HCT116 (cell line): ENCODE data around the gene ZBTB8B. TPM values are rescaled to one million over a fixed set of nuclear protein-coding genes. Genes with fewer than 3 reads are reported as not detected.
A peak's percentile ranks its signal among the peaks of the same experiment; 100 is the strongest.
"Not testable (repeated sequence)": the region's sequence is repeated elsewhere in the genome, so short reads cannot be mapped to it uniquely, and the experiment has no call there.

ENCODE experiments used
- ATAC-seq: fragments of 200-7000 bp; cut with Tn5 transposase; 2 replicates; pipeline ENCODE4 v1.9.1; 2020; ENCODE audit warnings: mild to moderate bottlenecking, moderate library complexity
- BruUV-seq: library from RNA; stranded (reverse); fragments of 400-500 nt; replicated peaks from 2 replicates; lab custom pipeline; 2021; lab: Mats Ljungman, UMichigan
- CTCF ChIA-PET: fragments of 300-600 bp; sonication (Branson Sonifier 250); formaldehyde crosslinking; loops from one replicate; lab custom pipeline; 2021; ENCODE audit warnings: antibody characterized with exemption; lab: Charles Lee
- POLR2A ChIA-PET: fragments of 300-600, 350-600 bp; sonication (Branson Sonifier 250); formaldehyde crosslinking; loops from one replicate; lab custom pipeline; 2021; ENCODE audit warnings: antibody characterized with exemption; lab: Charles Lee
- RAD21 ChIA-PET, 2 experiments: fragments of 300-600 bp; sonication (Branson Sonifier 250); formaldehyde crosslinking; loops; one replicate each; lab custom pipeline; 2023; ENCODE audit warnings: low total read pairs in 2 of 2; ENCODE audit not compliant: uncharacterized antibody in 2 of 2, unreplicated experiment in 2 of 2, low non-redundant PET in 1 of 2; lab: Charles Lee
- DNase-seq: peaks from one replicate; pipeline ENCODE4 v3.0.0-alpha.2; 2010; ENCODE audit warnings: low read depth, low spot score
- H2AFZ ChIP-seq: fragments of 200-600 bp; shearing (Covaris generic), sonication (generic); 2 replicates; pipeline ENCODE4 v1.6.1; 2017; ENCODE audit warnings: low read depth, mixed run types, mixed read lengths, antibody characterized with exemption, low read length; ENCODE audit not compliant: poor library complexity, severe bottlenecking
- H3K27ac ChIP-seq: 2 replicates; pipeline ENCODE4 v1.5.1; 2012; ENCODE audit warnings: low read depth, low read length
- H3K27me3 ChIP-seq: fragments of 200-600 bp; sonication (generic); 2 replicates; pipeline ENCODE4 v1.6.1; 2016; ENCODE audit warnings: mixed run types, low read length, mixed read lengths; ENCODE audit not compliant: insufficient read depth
- H3K36me3 ChIP-seq, 2 experiments: fragments of 200-500 bp in 1 of 2; fragments of 200-600 bp in 1 of 2; sonication (Bioruptor generic) in 1 of 2; sonication (generic) in 1 of 2; 2 replicates each; pipeline versions ENCODE4 v1.5.1 to v1.6.1; 2014 to 2016; ENCODE audit warnings: low read length in 2 of 2, inconsistent platforms in 1 of 2, mixed read lengths in 1 of 2, mixed run types in 1 of 2; ENCODE audit not compliant: insufficient read depth in 2 of 2, control insufficient read depth in 1 of 2
- H3K4me1 ChIP-seq, 2 experiments: fragments of 200-600 bp in 1 of 2; sonication (generic) in 1 of 2; 2 replicates each; pipeline versions ENCODE4 v1.5.1 to v1.6.1; 2012 to 2017; ENCODE audit warnings: low read length in 2 of 2, inconsistent platforms in 1 of 2, mild to moderate bottlenecking in 1 of 2, mixed read lengths in 1 of 2, mixed run types in 1 of 2, moderate library complexity in 1 of 2; ENCODE audit not compliant: insufficient read depth in 2 of 2, control insufficient read depth in 1 of 2
- H3K4me2 ChIP-seq: fragments of 200-600 bp; sonication (generic); 2 replicates; pipeline ENCODE4 v1.6.1; 2017; ENCODE audit warnings: mixed run types, low read length, mixed read lengths
- H3K4me3 ChIP-seq, 2 experiments: fragments of 200-600 bp in 1 of 2; sonication (generic) in 1 of 2; replicated peaks in 1 of 2; 2 replicates each; pipeline ENCODE4 v1.5.1; 2011 to 2016; ENCODE audit warnings: low read length in 2 of 2, control low read depth in 1 of 2, low read depth in 1 of 2, mild to moderate bottlenecking in 1 of 2, mixed read lengths in 1 of 2, mixed run types in 1 of 2
- H3K79me2 ChIP-seq: fragments of 200-600 bp; sonication (generic); 2 replicates; pipeline ENCODE4 v1.6.1; 2017; ENCODE audit warnings: mild to moderate bottlenecking, mixed run types, low read length, moderate library complexity, mixed read lengths; ENCODE audit not compliant: insufficient read depth
- H3K9ac ChIP-seq: fragments of 200-600 bp; sonication (generic); 2 replicates; pipeline ENCODE4 v1.6.1; 2016; ENCODE audit warnings: low read length, mixed read lengths
- H3K9me2 ChIP-seq: fragments of 200-600 bp; sonication (generic), shearing (Covaris generic); 2 replicates; pipeline ENCODE4 v1.6.1; 2017; ENCODE audit warnings: mixed run types, mild to moderate bottlenecking, moderate library complexity; ENCODE audit not compliant: insufficient read depth
- H3K9me3 ChIP-seq, 2 experiments: fragments of 200-500 bp in 1 of 2; fragments of 200-600 bp in 1 of 2; sonication (Bioruptor generic) in 1 of 2; sonication (generic) in 1 of 2; 2 replicates each; pipeline ENCODE4 v1.6.1; 2014 to 2017; ENCODE audit warnings: low read length in 2 of 2, mixed read lengths in 2 of 2, inconsistent platforms in 1 of 2, low read depth in 1 of 2, mild to moderate bottlenecking in 1 of 2, mixed run types in 1 of 2, moderate library complexity in 1 of 2; ENCODE audit not compliant: control insufficient read depth in 1 of 2, insufficient read depth in 1 of 2
- H4K20me1 ChIP-seq: fragments of 200-600 bp; sonication (generic), shearing (Covaris generic); 2 replicates; pipeline ENCODE4 v1.6.1; 2017; ENCODE audit warnings: mixed run types, mild to moderate bottlenecking, moderate library complexity; ENCODE audit not compliant: insufficient read depth
- CBX3 ChIP-seq: IDR thresholded peaks from 2 replicates; pipeline ENCODE4 v1.6.1; 2012; ENCODE audit warnings: low read depth
- JUND ChIP-seq: IDR thresholded peaks from 2 replicates; pipeline ENCODE4 v1.6.1; 2012
- intact Hi-C: fragments of 100-400 bp; cut with micrococcal nuclease; formaldehyde crosslinking; loops from 2 replicates; pipeline ENCODE4 v1.10.0; 2022
- total RNA-seq: library from RNA; stranded (reverse); gene quantifications from one replicate; pipeline ENCODE4 v1.2.1, GENCODE V29; 2021; ENCODE audit not compliant: unreplicated experiment

The ZBTB8B gene
- total RNA-seq, 1 experiment from 2014 or later, result 0.25 TPM

- H3K36me3 ChIP-seq, result no peaks in the 10 kb centered on the region
- H3K9ac ChIP-seq, result no peak overlapping the region
- intact Hi-C loops, result no loop called here
- CTCF ChIA-PET, result no interaction called here
- RAD21 ChIA-PET, result no interaction called here
- peaks cover 0 to 12% of the 10 kb centered on the region in 2 experiments; a peak in 2 of 4 replicates for H3K4me1 ChIP-seq
- H3K79me2 ChIP-seq, result no peaks in the 10 kb centered on the region
- POLR2A ChIA-PET, result no interaction called here
- no TSS peak for BruUV-seq
- H2AFZ ChIP-seq, result no peak overlapping the region
- no peak overlapping the region for H3K4me2 ChIP-seq
- no peak overlapping the region for H3K4me3 ChIP-seq
- no peak overlapping the region for H3K27ac ChIP-seq
- ATAC-seq, result no peak
- no peaks in the 10 kb centered on the region for H4K20me1 ChIP-seq
- no peak for TF ChIP-seq JUND
- H3K27me3 ChIP-seq, result no peaks in the 10 kb centered on the region
- peaks cover 0 to 6% of the 10 kb centered on the region in 2 experiments; a peak in 1 of 4 replicates for H3K9me3 ChIP-seq
- H3K9me2 ChIP-seq, result peaks cover 3% of the 10 kb centered on the region; the same call in 1 of the 2 replicates
- no peak for DNase-seq
These were observed 8.9 kb upstream of the ZBTB8B start for GRCh38 chr1:32455958-32456357.

GRCh38 chr1:32458798-32459197 lies 6.1 kb upstream of the ZBTB8B start:
- BruUV-seq, H4K20me1 ChIP-seq, H3K79me2 ChIP-seq, DNase-seq, POLR2A ChIA-PET, H3K27me3 ChIP-seq, H3K9me3 ChIP-seq, H3K27ac ChIP-seq, H3K36me3 ChIP-seq, H3K9me2 ChIP-seq, H3K9ac ChIP-seq, H3K4me3 ChIP-seq, H2AFZ ChIP-seq, H3K4me2 ChIP-seq, RAD21 ChIA-PET, H3K4me1 ChIP-seq, CTCF ChIA-PET, ATAC-seq, intact Hi-C loops: not testable (repeated sequence)
- peak; percentile 43; the same call in 1 of the 2 replicates for TF ChIP-seq CBX3

GRCh38 chr1:32462977-32463376 lies 1.9 kb upstream of the ZBTB8B start:
- BruUV-seq, H3K4me1 ChIP-seq, CTCF ChIA-PET, DNase-seq, H4K20me1 ChIP-seq, H2AFZ ChIP-seq, H3K27ac ChIP-seq, H3K27me3 ChIP-seq, H3K36me3 ChIP-seq, H3K4me3 ChIP-seq, H3K9ac ChIP-seq, H3K4me2 ChIP-seq, ATAC-seq, POLR2A ChIA-PET, H3K9me2 ChIP-seq, H3K79me2 ChIP-seq, H3K9me3 ChIP-seq, intact Hi-C loops, RAD21 ChIA-PET: not testable (repeated sequence)
